ENCODE measurements around the gene ITGA3. TPM values are rescaled to one million over a fixed set of nuclear protein-coding genes. Genes with fewer than 3 reads are reported as not detected.
A peak's percentile ranks its signal among the peaks of the same experiment; 100 is the strongest.

ITGA3 gene
- total RNA-seq, 4 donors from 2014 or later = 44.4 to 86.3 (median 77.0) TPM

DNA sequence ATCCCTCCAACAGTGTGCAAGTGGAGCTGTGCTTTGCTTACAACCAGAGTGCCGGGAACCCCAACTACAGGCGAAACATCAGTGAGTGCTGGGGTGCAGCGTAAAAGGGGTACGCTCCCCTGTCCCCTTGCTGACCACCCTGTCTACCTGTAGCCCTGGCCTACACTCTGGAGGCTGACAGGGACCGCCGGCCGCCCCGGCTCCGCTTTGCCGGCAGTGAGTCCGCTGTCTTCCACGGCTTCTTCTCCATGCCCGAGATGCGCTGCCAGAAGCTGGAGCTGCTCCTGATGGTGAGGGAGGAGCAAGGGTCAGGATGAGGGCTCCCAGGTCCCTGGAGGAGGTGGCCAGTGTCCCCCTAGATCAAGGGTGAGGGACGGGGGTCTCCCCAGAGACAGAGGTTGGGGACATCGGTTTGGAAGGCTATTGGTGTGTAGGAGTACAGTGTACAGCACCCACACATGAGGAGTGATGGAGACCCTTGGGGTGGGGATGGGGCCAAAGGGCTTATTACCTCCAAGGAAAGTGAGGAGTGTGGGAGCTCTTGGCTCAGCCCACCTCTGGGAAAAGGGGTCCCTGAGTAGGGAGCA, 19.6 kb downstream of the ITGA3 start:
- Histone ChIP-seq H3K27ac (no peak overlapping the region), H3K9me3 (no peaks in the 10 kb centered on the region), H3K4me3 (no peak overlapping the region), H3K36me3 (peaks cover 23 to 99% (median 62%) of the 10 kb centered on the region in 3 donors), H3K4me1 (peaks cover 2 to 14% (median 6%) of the 10 kb centered on the region in 3 donors), H3K27me3 (no peaks in the 10 kb centered on the region)
- DNase-seq = no peak
- WGBS, 2 donors = 80 to 95% methylated on average over 2 to 14 of the region's 16 CpGs
- TF ChIP-seq POLR2A (IDR thresholded peaks at IDR 0.05) = no peak
- TF ChIP-seq, protein P1, sequence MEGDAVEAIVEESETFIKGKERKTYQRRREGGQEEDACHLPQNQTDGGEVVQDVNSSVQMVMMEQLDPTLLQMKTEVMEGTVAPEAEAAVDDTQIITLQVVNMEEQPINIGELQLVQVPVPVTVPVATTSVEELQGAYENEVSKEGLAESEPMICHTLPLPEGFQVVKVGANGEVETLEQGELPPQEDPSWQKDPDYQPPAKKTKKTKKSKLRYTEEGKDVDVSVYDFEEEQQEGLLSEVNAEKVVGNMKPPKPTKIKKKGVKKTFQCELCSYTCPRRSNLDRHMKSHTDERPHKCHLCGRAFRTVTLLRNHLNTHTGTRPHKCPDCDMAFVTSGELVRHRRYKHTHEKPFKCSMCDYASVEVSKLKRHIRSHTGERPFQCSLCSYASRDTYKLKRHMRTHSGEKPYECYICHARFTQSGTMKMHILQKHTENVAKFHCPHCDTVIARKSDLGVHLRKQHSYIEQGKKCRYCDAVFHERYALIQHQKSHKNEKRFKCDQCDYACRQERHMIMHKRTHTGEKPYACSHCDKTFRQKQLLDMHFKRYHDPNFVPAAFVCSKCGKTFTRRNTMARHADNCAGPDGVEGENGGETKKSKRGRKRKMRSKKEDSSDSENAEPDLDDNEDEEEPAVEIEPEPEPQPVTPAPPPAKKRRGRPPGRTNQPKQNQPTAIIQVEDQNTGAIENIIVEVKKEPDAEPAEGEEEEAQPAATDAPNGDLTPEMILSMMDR (IDR thresholded peaks at IDR 0.05) = no peak
- intact Hi-C loops (cut with DNase I) = no loop called here

DNA sequence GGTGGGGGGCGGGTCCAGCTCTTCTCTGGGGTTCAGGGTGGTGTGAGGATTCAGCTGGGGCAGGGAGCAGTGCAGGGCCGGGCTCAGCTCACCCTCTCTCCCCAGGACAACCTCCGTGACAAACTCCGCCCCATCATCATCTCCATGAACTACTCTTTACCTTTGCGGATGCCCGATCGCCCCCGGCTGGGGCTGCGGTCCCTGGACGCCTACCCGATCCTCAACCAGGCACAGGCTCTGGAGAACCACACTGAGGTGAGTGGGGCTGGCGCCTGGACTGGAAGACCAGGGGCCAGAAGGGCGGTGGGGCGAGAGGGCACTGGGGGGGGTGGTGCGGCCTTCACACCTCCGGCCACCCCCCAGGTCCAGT, 20.3 kb downstream of the ITGA3 start:
- H3K36me3 ChIP-seq = peaks cover 23 to 99% (median 66%) of the 10 kb centered on the region in 3 donors
- WGBS, 2 donors = 72 to 83% methylated on average over 2 to 3 of the region's 16 CpGs
- TF ChIP-seq POLR2A (IDR thresholded peaks at IDR 0.05) = no peak
- no peak overlapping the region for H3K4me3 ChIP-seq
- peaks cover 2 to 14% (median 6%) of the 10 kb centered on the region in 3 donors for H3K4me1 ChIP-seq
- no peaks in the 10 kb centered on the region for H3K27me3 ChIP-seq
- H3K27ac ChIP-seq = no peak overlapping the region
- H3K9me3 ChIP-seq = no peaks in the 10 kb centered on the region
- DNase-seq = no peak
- intact Hi-C loops (cut with DNase I) = no loop called here

DNA sequence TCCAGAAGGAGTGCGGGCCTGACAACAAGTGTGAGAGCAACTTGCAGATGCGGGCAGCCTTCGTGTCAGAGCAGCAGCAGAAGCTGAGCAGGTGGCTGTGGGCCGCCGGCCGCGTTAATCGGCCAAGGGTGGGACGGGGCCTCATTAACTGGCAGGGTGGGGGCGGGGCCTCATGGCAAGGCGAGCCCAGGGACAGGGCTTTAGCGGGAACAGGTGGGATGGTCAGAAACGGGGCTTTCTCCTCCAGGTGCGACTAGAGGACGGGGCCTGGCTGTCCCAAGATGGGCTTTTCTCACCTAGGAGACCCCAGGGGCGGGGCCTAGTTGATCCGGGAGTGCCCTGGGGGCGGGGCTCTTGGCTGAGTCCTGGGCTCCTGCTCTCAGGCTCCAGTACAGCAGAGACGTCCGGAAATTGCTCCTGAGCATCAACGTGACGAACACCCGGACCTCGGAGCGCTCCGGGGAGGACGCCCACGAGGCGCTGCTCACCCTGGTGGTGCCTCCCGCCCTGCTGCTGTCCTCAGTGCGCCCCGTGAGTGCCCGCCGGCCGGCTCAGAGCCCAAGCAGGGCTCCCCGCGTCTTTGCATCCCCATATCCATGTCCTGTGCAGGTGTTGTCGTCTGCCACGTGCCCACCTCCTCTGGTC, 20.8 kb downstream of the ITGA3 start:
- Histone ChIP-seq H3K27ac (no peak overlapping the region), H3K36me3 (peaks cover 23 to 99% (median 68%) of the 10 kb centered on the region in 3 donors), H3K4me3 (no peak overlapping the region), H3K27me3 (no peaks in the 10 kb centered on the region), H3K9me3 (no peaks in the 10 kb centered on the region), H3K4me1 (peaks cover 2 to 14% (median 6%) of the 10 kb centered on the region in 3 donors)
- 90 to 91% methylated on average over 4 to 19 of the region's 39 CpGs for WGBS, 2 donors
- TF ChIP-seq, protein P1 (IDR thresholded peaks at IDR 0.05) = no peak
- no peak for TF ChIP-seq POLR2A (IDR thresholded peaks at IDR 0.05)
- intact Hi-C loops (cut with DNase I) = no loop called here
- DNase-seq = no peak

DNA sequence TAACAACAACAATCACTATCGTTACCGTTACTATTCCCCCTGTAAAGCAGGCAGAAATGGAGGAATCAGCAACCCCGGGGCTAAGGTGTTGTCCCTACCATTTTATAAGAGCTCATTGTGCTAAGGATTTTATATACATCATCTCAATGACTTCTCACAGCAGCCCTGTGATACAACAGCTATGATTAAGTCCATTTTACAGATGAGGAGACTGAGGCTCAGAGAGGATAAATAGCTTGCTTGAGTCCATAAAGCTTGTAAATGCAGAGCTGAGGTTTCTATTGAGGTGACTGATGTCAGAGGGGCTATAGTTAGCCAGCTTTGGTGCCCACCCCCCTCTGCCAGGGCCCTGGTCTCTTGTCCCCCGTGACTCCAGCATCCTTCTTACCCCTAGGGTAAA, 22.5 kb downstream of the ITGA3 start:
- Histone ChIP-seq H3K27ac (no peak overlapping the region), H3K9me3 (no peaks in the 10 kb centered on the region), H3K4me1 (peaks cover 2 to 14% (median 6%) of the 10 kb centered on the region in 3 donors), H3K36me3 (peaks cover 23 to 99% (median 62%) of the 10 kb centered on the region in 3 donors), H3K27me3 (no peaks in the 10 kb centered on the region), H3K4me3 (no peak overlapping the region)
- WGBS, 2 donors = 76 to 85% methylated on average over 4 of the region's 4 CpGs
- intact Hi-C loops (cut with DNase I) = no loop called here
- DNase-seq = no peak
- TF ChIP-seq, protein P1 (IDR thresholded peaks at IDR 0.05) = no peak
- no peak for TF ChIP-seq POLR2A (IDR thresholded peaks at IDR 0.05)

DNA sequence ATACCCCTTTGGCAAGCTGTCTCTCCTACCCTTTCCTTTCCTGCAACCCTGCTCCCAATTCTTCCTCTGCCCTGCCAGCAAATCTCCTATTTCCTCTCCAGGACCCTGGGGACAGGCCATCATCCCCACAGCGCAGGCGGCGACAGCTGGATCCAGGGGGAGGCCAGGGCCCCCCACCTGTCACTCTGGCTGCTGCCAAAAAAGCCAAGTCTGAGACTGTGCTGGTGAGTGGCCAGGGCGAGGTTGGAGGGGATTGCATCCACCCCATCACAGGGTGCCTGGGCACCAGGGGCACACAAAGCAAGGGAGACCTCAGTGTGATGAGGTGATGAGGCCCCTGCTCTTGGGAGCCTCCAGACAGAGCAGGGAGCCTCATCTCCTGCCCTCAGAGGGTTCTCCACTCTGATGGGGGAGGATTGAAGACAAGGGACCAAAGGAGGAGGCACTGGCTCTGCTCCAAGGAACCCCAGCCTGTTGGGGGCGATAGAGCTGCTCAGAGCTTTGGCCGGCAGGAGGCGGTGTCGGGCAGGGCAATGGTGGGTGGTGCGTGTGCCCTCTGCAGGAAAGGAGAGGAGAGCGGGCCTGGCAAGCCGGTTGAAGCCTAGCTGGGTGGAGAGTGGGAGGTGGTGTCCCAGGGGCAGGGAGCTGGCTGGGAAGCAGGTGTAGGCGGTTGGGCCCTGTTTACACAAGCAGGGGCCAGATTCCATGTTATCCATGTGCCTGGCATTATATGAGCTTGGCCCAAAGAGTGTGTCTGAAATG, 23.6 kb downstream of the ITGA3 start:
- 62% methylated on average over 3 of the region's 12 CpGs; no CpG with 5 or more reads in 1 of the 2 donors for WGBS, 2 donors
- no peaks in the 10 kb centered on the region for H3K27me3 ChIP-seq
- peaks cover 14 to 97% (median 55%) of the 10 kb centered on the region in 3 donors for H3K36me3 ChIP-seq
- peak overlapping the region in 3 of 4 donors; percentile 1 to 36 (median 27) for H3K27ac ChIP-seq
- DNase-seq = no peak
- no peak overlapping the region for H3K4me3 ChIP-seq
- no peak for TF ChIP-seq POLR2A (IDR thresholded peaks at IDR 0.05)
- TF ChIP-seq, protein P1 (IDR thresholded peaks at IDR 0.05) = peak; percentile 19 to 96 (median 78)
- H3K9me3 ChIP-seq = no peaks in the 10 kb centered on the region
- intact Hi-C loops (cut with DNase I) = no loop called here
- peaks cover 2 to 14% (median 6%) of the 10 kb centered on the region in 3 donors for H3K4me1 ChIP-seq
